Prostate gland (tissue), 2 donors: ENCODE data around the gene SST.

Experiments
- CTCF ChIP-seq, 4 experiments: fragments of 200-600 bp in 2 of 4; fragments of 450-650 bp in 2 of 4; sonication (generic) in 2 of 4; IDR thresholded peaks; 1 replicate in 3 of 4; 2 replicates in 1 of 4; pipeline ENCODE4 v1.5.1; 2016 to 2019; ENCODE audit warnings: antibody characterized with exemption in 4 of 4, mild to moderate bottlenecking in 2 of 4, moderate library complexity in 2 of 4
- POLR2A ChIP-seq: fragments of 450-650 bp; IDR thresholded peaks from one replicate; pipeline ENCODE4 v1.6.1; 2016; ENCODE audit warnings: antibody characterized with exemption, mild to moderate bottlenecking

DNA sequence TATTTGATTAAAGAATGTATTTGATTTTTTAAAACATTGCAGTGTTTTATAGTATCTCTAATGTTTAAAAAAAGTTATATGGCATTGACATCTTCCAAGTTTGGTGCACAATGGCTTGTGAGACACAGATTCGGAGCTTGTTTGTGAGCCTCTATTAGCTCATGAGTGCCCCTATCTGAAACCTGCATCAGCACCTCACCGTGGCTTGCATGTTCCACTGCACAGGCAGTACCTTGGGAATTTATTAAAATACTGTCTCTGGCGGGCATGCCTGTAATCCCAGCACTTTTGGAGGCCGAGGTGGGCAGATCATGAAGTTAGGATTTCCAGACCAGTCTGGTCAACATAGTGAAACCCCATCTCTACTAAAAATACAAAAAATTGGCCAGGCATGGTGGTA, 39.0 kb upstream of the SST start:
- no peak for TF ChIP-seq POLR2A
- no peak for TF ChIP-seq CTCF (IDR thresholded peaks at IDR 0.05)
